AG04449 (cell line): Measurements from ENCODE around the gene TECTA.

Source experiments
- CTCF ChIA-PET: fragments of 350-600 bp; formaldehyde crosslinking; extraction: SDS; loops from one replicate; lab custom pipeline; 2021; ENCODE audit warnings: antibody characterized with exemption; lab: Yijun Ruan, JAX
- POLR2A ChIA-PET: fragments of 400-600, 350-600 bp; formaldehyde crosslinking; extraction: SDS; loops from one replicate; lab custom pipeline; 2020; ENCODE audit warnings: antibody characterized with exemption, inconsistent platforms; lab: Yijun Ruan, JAX
- DNase-seq: peaks from one replicate; pipeline ENCODE4 v3.0.0-alpha.2; 2010; ENCODE audit warnings: low read depth, low spot score
- H3K4me3 ChIP-seq: 2 replicates; pipeline ENCODE4 v1.5.1; 2011; ENCODE audit warnings: low read depth, mild to moderate bottlenecking, control low read depth, low read length
- CTCF ChIP-seq: IDR thresholded peaks from one replicate; pipeline ENCODE4 v1.5.1; 2011; ENCODE audit warnings: mild to moderate bottlenecking, moderate library complexity, low read length, control low read depth, inconsistent platforms; ENCODE audit not compliant: insufficient read depth; ENCODE audit errors: missing control alignments

The TECTA gene

GRCh38 chr11:121149116-121149515 is 48.1 kb downstream of the TECTA start:
- ChIA-PET CTCF (interaction anchor here (1.2 kb wide), 1 partner anchor 45 kb away, joined by 5 read pairs; no protein-coding TSS in a partner anchor), POLR2A (no interaction called here)
- no peak for DNase-seq
- no peak overlapping the region for H3K4me3 ChIP-seq
- TF ChIP-seq CTCF: no peak

DNA sequence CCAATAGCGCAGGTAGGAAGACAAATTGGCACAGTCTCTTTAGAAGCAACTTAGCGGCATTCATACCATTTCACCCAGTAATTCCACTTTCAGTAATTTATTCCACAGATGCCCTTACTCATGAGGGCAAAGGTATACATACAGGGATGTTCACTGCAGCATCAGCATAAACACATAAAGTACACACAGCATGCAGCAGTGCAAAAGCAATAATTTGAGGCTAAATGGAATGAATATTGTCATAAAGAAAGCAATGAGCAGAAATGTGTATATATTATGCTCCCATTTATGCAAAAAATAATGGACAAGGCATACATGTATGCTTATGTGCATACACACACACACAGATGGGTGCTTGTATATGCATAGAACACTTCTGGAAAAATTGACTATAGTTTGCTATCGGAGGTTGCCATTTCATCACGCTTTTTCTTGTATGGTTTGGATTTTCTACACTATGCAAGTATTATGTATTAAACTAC is 50.2 kb downstream of the TECTA start:
- TF ChIP-seq CTCF: no peak
- no peak for DNase-seq
- H3K4me3 ChIP-seq: no peak overlapping the region
- POLR2A ChIA-PET: no interaction called here
- CTCF ChIA-PET: no interaction called here

DNA sequence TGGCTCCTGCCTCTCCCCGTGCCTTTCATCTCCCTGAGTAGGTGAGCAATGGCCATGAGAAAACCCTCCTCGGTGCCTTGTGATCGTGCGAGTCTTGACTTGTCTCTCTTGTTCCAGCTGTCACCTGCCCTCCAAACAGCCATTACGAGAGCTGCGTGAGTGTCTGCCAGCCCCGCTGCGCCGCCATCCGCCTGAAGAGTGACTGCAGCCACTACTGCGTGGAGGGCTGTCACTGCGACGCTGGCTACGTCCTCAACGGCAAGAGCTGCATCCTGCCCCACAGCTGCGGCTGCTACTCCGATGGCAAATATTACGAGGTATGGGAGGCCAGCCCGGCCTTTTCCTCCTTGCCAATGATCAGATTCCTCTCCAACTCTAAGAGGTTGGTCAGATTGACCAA is 51.7 kb downstream of the TECTA start:
- no peak overlapping the region for H3K4me3 ChIP-seq
- no peak for TF ChIP-seq CTCF
- no peak for DNase-seq
- ChIA-PET POLR2A (no interaction called here), CTCF (no interaction called here)

DNA sequence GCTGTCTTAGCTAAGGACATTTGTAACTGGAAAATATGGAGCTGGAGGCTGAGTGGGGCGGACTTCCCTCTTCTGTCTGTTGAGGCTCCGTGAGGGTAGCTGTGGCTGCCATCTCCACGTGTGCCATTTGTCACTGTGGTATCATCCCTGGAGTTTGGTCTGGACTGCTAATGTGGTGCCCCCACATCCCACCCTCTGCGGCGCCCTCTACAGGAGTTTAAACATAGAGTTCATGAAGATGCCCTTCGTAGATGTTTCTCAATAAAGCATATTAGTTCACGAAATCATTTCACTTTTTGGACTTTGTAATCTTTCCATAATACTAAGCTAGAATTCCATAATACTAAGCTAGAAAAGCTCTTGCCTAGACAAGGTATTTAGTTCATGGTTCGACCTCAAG is 52.4 kb downstream of the TECTA start:
- CTCF ChIA-PET: interaction anchor here (0.9 kb wide), 1 partner anchor 14 kb away, joined by 3 read pairs; no protein-coding TSS in a partner anchor
- DNase-seq: no peak
- POLR2A ChIA-PET: no interaction called here
- no peak overlapping the region for H3K4me3 ChIP-seq
- TF ChIP-seq CTCF: no peak

GRCh38 chr11:121154486-121155314 is 53.7 kb downstream of the TECTA start:
- ChIA-PET POLR2A (no interaction called here), CTCF (interaction anchor here (0.9 kb wide), 1 partner anchor 12 kb away, joined by 3 read pairs; no protein-coding TSS in a partner anchor)
- no peak for TF ChIP-seq CTCF
- no peak overlapping the region for H3K4me3 ChIP-seq
- DNase-seq: no peak

DNA sequence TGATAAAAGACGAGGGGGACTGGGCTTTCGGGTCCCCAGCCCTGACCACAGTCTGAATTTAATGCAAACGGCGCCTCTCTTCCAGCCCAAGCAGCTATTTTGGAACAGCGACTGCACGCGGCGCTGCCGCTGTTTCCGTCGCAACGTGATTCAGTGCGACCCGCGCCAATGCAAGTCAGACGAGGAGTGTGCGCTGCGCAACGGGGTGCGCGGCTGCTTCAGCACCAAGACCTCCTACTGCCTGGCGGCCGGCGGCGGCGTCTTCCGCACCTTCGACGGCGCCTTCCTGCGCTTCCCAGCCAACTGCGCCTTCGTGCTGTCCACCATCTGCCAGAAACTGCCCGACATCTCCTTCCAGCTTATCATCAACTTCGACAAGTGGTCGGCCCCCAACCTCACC is 56.7 kb downstream of the TECTA start:
- TF ChIP-seq CTCF: no peak
- DNase-seq: no peak
- POLR2A ChIA-PET: no interaction called here
- CTCF ChIA-PET: no interaction called here
- H3K4me3 ChIP-seq: no peak overlapping the region
